ENCODE results near the gene SPTLC2.
"Not testable (repeated sequence)": the region's sequence is repeated elsewhere in the genome, so short reads cannot be mapped to it uniquely, and the experiment has no call there.

The SPTLC2 gene, protein sequence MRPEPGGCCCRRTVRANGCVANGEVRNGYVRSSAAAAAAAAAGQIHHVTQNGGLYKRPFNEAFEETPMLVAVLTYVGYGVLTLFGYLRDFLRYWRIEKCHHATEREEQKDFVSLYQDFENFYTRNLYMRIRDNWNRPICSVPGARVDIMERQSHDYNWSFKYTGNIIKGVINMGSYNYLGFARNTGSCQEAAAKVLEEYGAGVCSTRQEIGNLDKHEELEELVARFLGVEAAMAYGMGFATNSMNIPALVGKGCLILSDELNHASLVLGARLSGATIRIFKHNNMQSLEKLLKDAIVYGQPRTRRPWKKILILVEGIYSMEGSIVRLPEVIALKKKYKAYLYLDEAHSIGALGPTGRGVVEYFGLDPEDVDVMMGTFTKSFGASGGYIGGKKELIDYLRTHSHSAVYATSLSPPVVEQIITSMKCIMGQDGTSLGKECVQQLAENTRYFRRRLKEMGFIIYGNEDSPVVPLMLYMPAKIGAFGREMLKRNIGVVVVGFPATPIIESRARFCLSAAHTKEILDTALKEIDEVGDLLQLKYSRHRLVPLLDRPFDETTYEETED

DNA sequence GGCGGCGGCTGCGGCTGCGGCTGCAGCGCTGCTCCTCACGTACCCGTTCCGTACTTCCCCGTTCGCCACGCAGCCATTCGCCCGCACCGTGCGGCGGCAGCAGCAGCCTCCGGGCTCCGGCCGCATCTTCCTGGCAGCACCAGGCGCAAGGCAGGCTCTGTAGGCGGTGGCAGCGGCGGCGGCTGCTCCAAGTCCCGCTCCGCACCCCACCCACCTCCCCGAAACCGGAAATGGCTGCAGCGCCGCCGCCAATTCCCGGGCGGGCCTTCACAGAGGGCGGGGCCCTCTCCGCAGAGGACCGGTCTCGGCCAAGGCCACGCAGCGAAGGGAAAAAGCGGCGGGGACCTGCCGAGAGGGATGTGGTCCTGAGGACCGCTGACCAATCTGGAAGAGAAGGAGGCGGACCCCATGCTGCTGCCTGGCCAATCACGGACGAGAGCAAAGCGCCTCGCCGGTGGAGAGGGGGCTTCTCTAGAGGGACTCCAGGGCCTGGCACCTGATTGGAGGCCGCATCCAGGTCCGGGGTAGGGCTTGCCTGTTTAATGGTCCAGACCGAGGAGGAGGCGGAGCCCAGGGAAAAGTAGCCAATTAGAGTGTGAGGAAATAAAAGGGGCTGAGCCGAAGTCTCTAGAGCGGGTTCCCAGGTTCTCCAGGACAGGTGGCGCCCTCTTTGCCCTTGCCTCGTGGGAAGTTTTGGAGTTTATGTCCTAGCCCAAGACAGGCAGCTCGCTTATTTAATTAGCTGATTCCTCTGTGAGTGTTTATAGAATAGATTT is at the start of gene SPTLC2:
SPTLC2 (minus strand) TSS at position 184 of the 776 bp plus-strand sequence; CDS start at position 126, 58 bp downstream.
- peak within 1 kb of the TSS; percentile 62 for H3K9ac ChIP-seq (ENCODE audit: low read length)
- H3K27ac ChIP-seq (ENCODE audit: low read depth, low read length), result peak within 1 kb of the TSS; percentile 64
- H3K4me3 ChIP-seq (ENCODE audit: low read length), result peak within 1 kb of the TSS; percentile 90
- no peaks in the 10 kb centered on the region for H3K36me3 ChIP-seq (ENCODE audit: control insufficient read depth, insufficient read depth, low read length)
- H3K4me1 ChIP-seq (ENCODE audit: control insufficient read depth, insufficient read depth, low read length), result peaks cover 7% of the 10 kb centered on the region
- H3K27me3 ChIP-seq (ENCODE audit: control insufficient read depth, insufficient read depth, low read length), result no peaks in the 10 kb centered on the region

- Histone ChIP-seq H3K4me3 (ENCODE audit: low read length) (no peak overlapping the region), H3K27me3 (ENCODE audit: control insufficient read depth, insufficient read depth, low read length) (no peaks in the 10 kb centered on the region), H3K27ac (ENCODE audit: low read depth, low read length) (no peak overlapping the region), H3K4me1 (ENCODE audit: control insufficient read depth, insufficient read depth, low read length) (no peaks in the 10 kb centered on the region), H3K36me3 (ENCODE audit: control insufficient read depth, insufficient read depth, low read length) (no peaks in the 10 kb centered on the region), H3K9ac (ENCODE audit: low read length) (no peak overlapping the region)
These were observed 46.9 kb upstream of the SPTLC2 start for GRCh38 chr14:77663293-77663692.

DNA sequence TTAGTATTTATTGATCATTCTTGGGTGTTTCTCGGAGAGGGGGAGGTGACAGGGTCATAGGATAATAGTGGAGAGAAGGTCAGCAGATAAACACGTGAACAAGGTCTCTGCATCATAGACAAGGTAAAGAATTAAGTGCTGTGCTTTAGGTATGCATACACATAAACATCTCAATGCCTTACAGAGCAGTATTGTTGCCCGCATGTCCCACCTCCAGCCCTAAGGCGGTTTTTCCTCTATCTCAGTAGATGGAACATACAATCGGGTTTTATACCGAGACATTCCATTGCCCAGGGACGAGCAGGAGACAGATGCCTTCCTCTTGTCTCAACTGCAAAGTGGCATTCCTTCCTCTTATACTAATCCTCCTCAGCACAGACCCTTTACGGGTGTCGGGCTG is 45.1 kb upstream of the SPTLC2 start:
- not testable (repeated sequence) for H3K4me3 ChIP-seq (ENCODE audit: low read length); H3K4me1 ChIP-seq (ENCODE audit: control insufficient read depth, insufficient read depth, low read length); H3K27ac ChIP-seq (ENCODE audit: low read depth, low read length); H3K27me3 ChIP-seq (ENCODE audit: control insufficient read depth, insufficient read depth, low read length); H3K36me3 ChIP-seq (ENCODE audit: control insufficient read depth, insufficient read depth, low read length); H3K9ac ChIP-seq (ENCODE audit: low read length)

DNA sequence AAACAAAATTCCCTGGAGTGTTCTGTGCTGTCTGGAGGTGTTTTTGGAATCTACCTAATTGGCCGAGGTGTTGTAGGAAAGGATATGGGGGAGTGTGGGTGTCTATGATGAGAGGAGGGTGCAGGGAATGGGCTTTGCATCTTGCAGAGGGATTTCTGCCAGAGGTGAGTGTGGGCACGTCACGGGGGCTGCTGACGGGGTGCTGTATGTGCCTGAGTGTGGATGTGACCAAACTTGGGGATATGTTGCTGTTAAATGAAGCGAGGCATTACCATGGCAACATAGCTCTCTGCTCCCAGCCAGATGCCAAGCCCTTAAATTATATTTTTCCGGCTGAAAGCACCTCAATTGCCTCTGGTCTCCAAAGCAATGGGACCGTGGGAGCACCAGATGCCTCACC is 44.3 kb upstream of the SPTLC2 start:
- H3K9ac ChIP-seq (ENCODE audit: low read length), result no peak overlapping the region
- H3K36me3 ChIP-seq (ENCODE audit: control insufficient read depth, insufficient read depth, low read length), result no peaks in the 10 kb centered on the region
- no peak overlapping the region for H3K4me3 ChIP-seq (ENCODE audit: low read length)
- no peaks in the 10 kb centered on the region for H3K4me1 ChIP-seq (ENCODE audit: control insufficient read depth, insufficient read depth, low read length)
- H3K27me3 ChIP-seq (ENCODE audit: control insufficient read depth, insufficient read depth, low read length), result no peaks in the 10 kb centered on the region
- no peak overlapping the region for H3K27ac ChIP-seq (ENCODE audit: low read depth, low read length)

DNA sequence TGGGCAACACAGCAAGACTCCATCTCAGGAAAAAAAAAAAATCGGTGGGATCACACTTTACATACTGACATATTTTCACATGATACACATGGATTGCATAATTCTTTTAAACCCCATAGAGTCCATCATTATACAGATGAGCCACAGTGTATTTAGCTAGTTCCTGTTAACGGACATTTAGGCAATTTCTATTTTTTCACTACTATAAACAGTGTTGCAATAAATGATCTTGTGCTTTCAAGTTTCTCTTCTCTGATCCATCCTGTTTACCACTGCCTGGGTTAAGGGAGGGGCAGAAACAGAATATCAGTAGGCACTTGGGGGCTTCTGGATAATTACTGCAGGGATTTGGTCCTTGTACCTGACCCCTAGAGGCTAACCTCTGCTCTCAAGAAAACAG is 43.4 kb upstream of the SPTLC2 start:
- Histone ChIP-seq H3K4me3 (ENCODE audit: low read length) (no peak overlapping the region), H3K36me3 (ENCODE audit: control insufficient read depth, insufficient read depth, low read length) (no peaks in the 10 kb centered on the region), H3K4me1 (ENCODE audit: control insufficient read depth, insufficient read depth, low read length) (no peaks in the 10 kb centered on the region), H3K27me3 (ENCODE audit: control insufficient read depth, insufficient read depth, low read length) (no peaks in the 10 kb centered on the region), H3K9ac (ENCODE audit: low read length) (no peak overlapping the region), H3K27ac (ENCODE audit: low read depth, low read length) (no peak overlapping the region)

DNA sequence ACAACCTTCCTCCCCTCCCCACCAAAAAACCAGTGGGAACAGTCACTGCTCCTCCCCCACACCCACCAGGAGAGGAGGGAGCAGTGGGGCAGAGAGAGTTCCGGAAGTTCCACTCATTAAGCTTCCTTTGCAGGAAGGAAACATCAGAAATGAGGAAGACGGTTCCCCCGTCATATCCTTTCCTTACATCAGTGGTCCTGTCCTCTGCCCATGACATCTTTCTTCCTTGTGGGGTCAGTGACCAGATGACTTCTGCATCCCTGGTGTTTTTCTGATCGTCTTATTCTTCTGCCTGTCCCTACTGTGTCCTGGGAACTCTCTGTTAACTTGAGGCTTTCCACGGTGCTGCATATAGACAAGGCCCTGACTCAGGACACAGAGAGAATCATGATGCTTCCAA is 40.8 kb upstream of the SPTLC2 start:
- Histone ChIP-seq H3K27me3 (ENCODE audit: control insufficient read depth, insufficient read depth, low read length) (no peaks in the 10 kb centered on the region), H3K27ac (ENCODE audit: low read depth, low read length) (no peak overlapping the region), H3K4me3 (ENCODE audit: low read length) (no peak overlapping the region), H3K36me3 (ENCODE audit: control insufficient read depth, insufficient read depth, low read length) (no peaks in the 10 kb centered on the region), H3K9ac (ENCODE audit: low read length) (no peak overlapping the region), H3K4me1 (ENCODE audit: control insufficient read depth, insufficient read depth, low read length) (no peaks in the 10 kb centered on the region)

GRCh38 chr14:77654001-77654441 is 37.6 kb upstream of the SPTLC2 start:
- no peak overlapping the region for H3K4me3 ChIP-seq (ENCODE audit: low read length)
- H3K4me1 ChIP-seq (ENCODE audit: control insufficient read depth, insufficient read depth, low read length), result no peaks in the 10 kb centered on the region
- no peaks in the 10 kb centered on the region for H3K36me3 ChIP-seq (ENCODE audit: control insufficient read depth, insufficient read depth, low read length)
- H3K27me3 ChIP-seq (ENCODE audit: control insufficient read depth, insufficient read depth, low read length), result no peaks in the 10 kb centered on the region
- H3K27ac ChIP-seq (ENCODE audit: low read depth, low read length), result no peak overlapping the region
- no peak overlapping the region for H3K9ac ChIP-seq (ENCODE audit: low read length)

- Histone ChIP-seq H3K27ac (ENCODE audit: low read depth, low read length) (no peak overlapping the region), H3K9ac (ENCODE audit: low read length) (no peak overlapping the region)
These were observed 32.9 kb upstream of the SPTLC2 start for GRCh38 chr14:77649326-77649725.

GRCh38 chr14:77648520-77649200 is 32.2 kb upstream of the SPTLC2 start:
- no peak overlapping the region for H3K4me3 ChIP-seq (ENCODE audit: low read length)
- no peak overlapping the region for H3K9ac ChIP-seq (ENCODE audit: low read length)
- H3K36me3 ChIP-seq (ENCODE audit: control insufficient read depth, insufficient read depth, low read length), result no peaks in the 10 kb centered on the region
- H3K4me1 ChIP-seq (ENCODE audit: control insufficient read depth, insufficient read depth, low read length), result no peaks in the 10 kb centered on the region
- H3K27me3 ChIP-seq (ENCODE audit: control insufficient read depth, insufficient read depth, low read length), result no peaks in the 10 kb centered on the region
- H3K27ac ChIP-seq (ENCODE audit: low read depth, low read length), result no peak overlapping the region

More at GRCh38 chr14:77649326-77649725, 32.9 kb upstream of the SPTLC2 start:
- H3K36me3 ChIP-seq (ENCODE audit: control insufficient read depth, insufficient read depth, low read length), result no peaks in the 10 kb centered on the region
- H3K4me3 ChIP-seq (ENCODE audit: low read length), result no peak overlapping the region
- H3K4me1 ChIP-seq (ENCODE audit: control insufficient read depth, insufficient read depth, low read length), result no peaks in the 10 kb centered on the region
- H3K27me3 ChIP-seq (ENCODE audit: control insufficient read depth, insufficient read depth, low read length), result no peaks in the 10 kb centered on the region

GRCh38 chr14:77647853-77648252 is 31.4 kb upstream of the SPTLC2 start:
- Histone ChIP-seq H3K9ac (ENCODE audit: low read length) (no peak overlapping the region), H3K4me1 (ENCODE audit: control insufficient read depth, insufficient read depth, low read length) (no peaks in the 10 kb centered on the region), H3K27ac (ENCODE audit: low read depth, low read length) (no peak overlapping the region), H3K27me3 (ENCODE audit: control insufficient read depth, insufficient read depth, low read length) (no peaks in the 10 kb centered on the region), H3K36me3 (ENCODE audit: control insufficient read depth, insufficient read depth, low read length) (no peaks in the 10 kb centered on the region), H3K4me3 (ENCODE audit: low read length) (no peak overlapping the region)

DNA sequence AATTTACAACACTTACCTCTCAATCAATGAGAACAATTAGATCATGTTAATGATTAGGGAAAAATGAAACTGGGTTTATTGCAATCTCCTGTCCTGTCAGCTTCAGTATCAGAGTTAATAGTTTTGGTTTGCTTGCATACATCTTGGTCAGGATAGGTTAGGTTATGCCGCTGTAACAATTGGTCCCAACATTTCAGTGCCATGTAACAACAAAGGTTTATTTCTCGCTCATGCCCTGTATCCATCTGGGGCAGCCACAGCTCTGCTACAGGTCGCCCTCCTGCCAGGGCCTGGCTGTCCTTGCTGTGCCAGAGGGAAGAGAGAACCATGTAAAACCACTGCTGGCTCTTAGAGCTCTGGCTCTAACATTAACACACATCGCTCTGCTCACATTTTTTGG is 30.5 kb upstream of the SPTLC2 start:
- no peak overlapping the region for H3K4me3 ChIP-seq (ENCODE audit: low read length)
- no peaks in the 10 kb centered on the region for H3K36me3 ChIP-seq (ENCODE audit: control insufficient read depth, insufficient read depth, low read length)
- H3K9ac ChIP-seq (ENCODE audit: low read length), result no peak overlapping the region
- no peaks in the 10 kb centered on the region for H3K27me3 ChIP-seq (ENCODE audit: control insufficient read depth, insufficient read depth, low read length)
- no peaks in the 10 kb centered on the region for H3K4me1 ChIP-seq (ENCODE audit: control insufficient read depth, insufficient read depth, low read length)
- H3K27ac ChIP-seq (ENCODE audit: low read depth, low read length), result no peak overlapping the region

Data from rectal smooth muscle tissue (tissue), 1 donor.